Inferior parietal cortex (tissue), 1 donor: ENCODE measurements around the gene C1orf50.

Experiments
- DNase-seq: peaks from one replicate; pipeline ENCODE4 v3.0.0-alpha.2; 2016; ENCODE audit errors: extremely low spot score

C1orf50 gene

GRCh38 chr1:42759114-42759513 lies 7.9 kb upstream of the C1orf50 start:
- no peak for DNase-seq

- DNase-seq: no peak
These were observed 5.5 kb upstream of the C1orf50 start for GRCh38 chr1:42761567-42761966.

GRCh38 chr1:42762269-42762668 lies 4.8 kb upstream of the C1orf50 start:
- DNase-seq: no peak

- DNase-seq: no peak
These were observed 1.8 kb upstream of the C1orf50 start for GRCh38 chr1:42765269-42765668.

- peak; percentile 49 for DNase-seq
These were observed 963 bp upstream of the C1orf50 start for GRCh38 chr1:42765832-42766740.

- DNase-seq: peak; percentile 32
These were observed 506 bp downstream of the C1orf50 start for GRCh38 chr1:42767510-42768000.

GRCh38 chr1:42768172-42768571 lies 1.1 kb downstream of the C1orf50 start:
- no peak for DNase-seq

GRCh38 chr1:42769811-42770210 lies 2.8 kb downstream of the C1orf50 start:
- no peak for DNase-seq

- DNase-seq: no peak
These were observed 6.4 kb downstream of the C1orf50 start for GRCh38 chr1:42773420-42773819.

GRCh38 chr1:42774928-42775526 lies 8.0 kb downstream of the C1orf50 start:
- DNase-seq: no peak

- DNase-seq: no peak
These were observed 9.5 kb downstream of the C1orf50 start for GRCh38 chr1:42776502-42776901.

- peak; percentile 68 for DNase-seq
These were observed 10.8 kb downstream of the C1orf50 start for GRCh38 chr1:42777852-42778251.

GRCh38 chr1:42779725-42780124 lies 12.7 kb downstream of the C1orf50 start:
- no peak for DNase-seq

GRCh38 chr1:42780176-42780575 lies 13.1 kb downstream of the C1orf50 start:
- DNase-seq: no peak

GRCh38 chr1:42783092-42783491 lies 16.0 kb downstream of the C1orf50 start:
- no peak for DNase-seq

- no peak for DNase-seq
These were observed 17.5 kb downstream of the C1orf50 start for GRCh38 chr1:42784547-42784945.

GRCh38 chr1:42784946-42785693 lies 18.1 kb downstream of the C1orf50 start, which contains the start of gene TMEM269:
Gene TMEM269 (plus strand): TSS chr1:42784991. CDS start chr1:42789894, 4,903 bp downstream.
- no peak for DNase-seq

GRCh38 chr1:42786097-42786496 lies 19.0 kb downstream of the C1orf50 start:
- no peak for DNase-seq

- DNase-seq: no peak
These were observed 21.0 kb downstream of the C1orf50 start for GRCh38 chr1:42788021-42788420.

GRCh38 chr1:42793824-42794223 lies 26.8 kb downstream of the C1orf50 start:
- no peak for DNase-seq

- DNase-seq: no peak
These were observed 30.4 kb downstream of the C1orf50 start for GRCh38 chr1:42797414-42797813.

- no peak for DNase-seq
These were observed 30.9 kb downstream of the C1orf50 start for GRCh38 chr1:42797979-42798378.
